ENCODE data around the gene CASK.

Gene CASK, protein sequence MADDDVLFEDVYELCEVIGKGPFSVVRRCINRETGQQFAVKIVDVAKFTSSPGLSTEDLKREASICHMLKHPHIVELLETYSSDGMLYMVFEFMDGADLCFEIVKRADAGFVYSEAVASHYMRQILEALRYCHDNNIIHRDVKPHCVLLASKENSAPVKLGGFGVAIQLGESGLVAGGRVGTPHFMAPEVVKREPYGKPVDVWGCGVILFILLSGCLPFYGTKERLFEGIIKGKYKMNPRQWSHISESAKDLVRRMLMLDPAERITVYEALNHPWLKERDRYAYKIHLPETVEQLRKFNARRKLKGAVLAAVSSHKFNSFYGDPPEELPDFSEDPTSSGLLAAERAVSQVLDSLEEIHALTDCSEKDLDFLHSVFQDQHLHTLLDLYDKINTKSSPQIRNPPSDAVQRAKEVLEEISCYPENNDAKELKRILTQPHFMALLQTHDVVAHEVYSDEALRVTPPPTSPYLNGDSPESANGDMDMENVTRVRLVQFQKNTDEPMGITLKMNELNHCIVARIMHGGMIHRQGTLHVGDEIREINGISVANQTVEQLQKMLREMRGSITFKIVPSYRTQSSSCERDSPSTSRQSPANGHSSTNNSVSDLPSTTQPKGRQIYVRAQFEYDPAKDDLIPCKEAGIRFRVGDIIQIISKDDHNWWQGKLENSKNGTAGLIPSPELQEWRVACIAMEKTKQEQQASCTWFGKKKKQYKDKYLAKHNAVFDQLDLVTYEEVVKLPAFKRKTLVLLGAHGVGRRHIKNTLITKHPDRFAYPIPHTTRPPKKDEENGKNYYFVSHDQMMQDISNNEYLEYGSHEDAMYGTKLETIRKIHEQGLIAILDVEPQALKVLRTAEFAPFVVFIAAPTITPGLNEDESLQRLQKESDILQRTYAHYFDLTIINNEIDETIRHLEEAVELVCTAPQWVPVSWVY

DNA sequence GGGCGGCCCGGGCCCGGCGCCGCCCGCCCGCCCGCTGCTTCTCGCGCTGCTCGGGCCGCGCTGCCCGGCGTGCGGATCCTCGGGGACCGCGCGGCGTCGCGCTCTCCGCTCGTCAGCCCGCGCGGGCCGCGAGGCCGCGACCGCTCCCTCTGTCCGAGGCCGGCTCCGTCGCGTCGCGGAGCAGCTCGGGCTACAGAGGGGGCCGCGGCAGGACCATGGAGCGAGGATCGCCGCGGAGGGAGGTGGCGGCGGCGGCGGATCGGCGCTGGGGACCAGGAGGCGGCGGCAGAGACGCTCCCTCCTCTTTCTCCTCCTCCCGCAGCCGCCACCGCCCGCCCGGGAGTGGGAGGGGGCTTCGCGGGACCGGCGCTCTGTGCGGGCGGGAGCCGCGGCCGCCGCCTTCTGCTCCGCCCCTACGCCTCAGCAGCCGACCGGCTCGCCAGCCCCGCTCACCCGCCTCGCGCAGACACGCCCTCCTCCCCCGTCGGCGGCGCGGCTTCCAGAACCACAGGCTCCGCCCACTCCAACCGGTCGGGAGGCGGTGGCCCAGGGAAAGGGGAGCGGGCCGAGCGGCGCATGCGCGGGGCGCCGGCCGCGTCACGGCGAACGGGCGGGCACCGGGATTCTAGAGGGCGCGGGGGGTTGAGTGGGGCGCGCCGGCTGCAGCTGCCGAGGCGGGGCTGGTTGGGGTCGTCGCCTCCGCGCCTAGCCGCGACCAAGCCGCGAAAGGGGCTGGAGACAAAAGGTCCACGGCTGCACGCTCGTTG is at the start of gene CASK:
TSS of gene CASK (minus strand) at position 344 of the 767 bp plus-strand sequence. CDS start 566 bp downstream, outside the sequence.
- H4K20me1 ChIP-seq (ENCODE audit: insufficient read depth, low read length), result no peaks in the 10 kb centered on the region
- peak; percentile 90 for DNase-seq
- H3K79me2 ChIP-seq (ENCODE audit: low read length), result peaks cover 41% of the 10 kb centered on the region
- peak within 1 kb of the TSS; percentile 84 for H3K4me3 ChIP-seq (ENCODE audit: low read length)
- H3K9me2 ChIP-seq (replicated peaks; ENCODE audit: insufficient read depth, low read length), result no peaks in the 10 kb centered on the region
- no peaks in the 10 kb centered on the region for H3K9me3 ChIP-seq (replicated peaks; ENCODE audit: insufficient read depth, low read length)
- H3K4me2 ChIP-seq (ENCODE audit: low read depth, low read length), result peak within 1 kb of the TSS; percentile 91
- H3K27me3 ChIP-seq (replicated peaks; ENCODE audit: insufficient read depth, low read length), result no peaks in the 10 kb centered on the region
- peak within 1 kb of the TSS; percentile 92 for H2AFZ ChIP-seq (ENCODE audit: low read length)
- H3K27ac ChIP-seq (ENCODE audit: low read length), result peak within 1 kb of the TSS; percentile 38; the same call in 1 of the 2 replicates
- H3K4me1 ChIP-seq (ENCODE audit: low read length), result no peaks in the 10 kb centered on the region
- H3K9ac ChIP-seq (ENCODE audit: low read length), result peak within 1 kb of the TSS; percentile 71
- no peak for TF ChIP-seq EZH2 (optimal IDR thresholded peaks at IDR 0.05; ENCODE audit: low read depth, low read length)
- TF ChIP-seq, protein P1, sequence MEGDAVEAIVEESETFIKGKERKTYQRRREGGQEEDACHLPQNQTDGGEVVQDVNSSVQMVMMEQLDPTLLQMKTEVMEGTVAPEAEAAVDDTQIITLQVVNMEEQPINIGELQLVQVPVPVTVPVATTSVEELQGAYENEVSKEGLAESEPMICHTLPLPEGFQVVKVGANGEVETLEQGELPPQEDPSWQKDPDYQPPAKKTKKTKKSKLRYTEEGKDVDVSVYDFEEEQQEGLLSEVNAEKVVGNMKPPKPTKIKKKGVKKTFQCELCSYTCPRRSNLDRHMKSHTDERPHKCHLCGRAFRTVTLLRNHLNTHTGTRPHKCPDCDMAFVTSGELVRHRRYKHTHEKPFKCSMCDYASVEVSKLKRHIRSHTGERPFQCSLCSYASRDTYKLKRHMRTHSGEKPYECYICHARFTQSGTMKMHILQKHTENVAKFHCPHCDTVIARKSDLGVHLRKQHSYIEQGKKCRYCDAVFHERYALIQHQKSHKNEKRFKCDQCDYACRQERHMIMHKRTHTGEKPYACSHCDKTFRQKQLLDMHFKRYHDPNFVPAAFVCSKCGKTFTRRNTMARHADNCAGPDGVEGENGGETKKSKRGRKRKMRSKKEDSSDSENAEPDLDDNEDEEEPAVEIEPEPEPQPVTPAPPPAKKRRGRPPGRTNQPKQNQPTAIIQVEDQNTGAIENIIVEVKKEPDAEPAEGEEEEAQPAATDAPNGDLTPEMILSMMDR (IDR thresholded peaks at IDR 0.05; ENCODE audit: low read length), result no peak
- H3F3A ChIP-seq (ENCODE audit: insufficient read depth, low read length), result no peaks in the 10 kb centered on the region
- H3K36me3 ChIP-seq (replicated peaks; ENCODE audit: insufficient read depth, low read length), result no peaks in the 10 kb centered on the region

DNA sequence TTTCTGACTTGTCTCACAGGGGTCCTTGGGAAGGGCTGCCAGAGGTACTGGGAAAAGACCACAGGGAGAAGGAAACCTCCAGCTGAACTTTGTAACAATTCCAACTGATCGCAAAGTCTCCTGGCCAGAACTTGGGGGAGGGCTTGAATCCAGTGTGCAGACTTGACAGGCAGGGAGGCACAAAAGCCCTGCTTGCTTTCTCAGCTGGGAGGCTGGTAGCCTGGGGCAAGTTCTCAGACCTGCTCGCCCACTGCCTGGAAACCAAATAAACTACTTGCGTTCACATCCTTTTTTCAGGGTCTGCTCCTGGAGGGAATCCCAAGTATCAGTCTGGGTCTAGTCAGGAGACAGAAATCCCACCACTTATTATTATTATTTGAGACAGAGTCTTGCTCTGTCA is 48.0 kb upstream of the CASK start:
- no peaks in the 10 kb centered on the region for H3K4me1 ChIP-seq (ENCODE audit: low read length)
- H3K27ac ChIP-seq (ENCODE audit: low read length), result no peak overlapping the region
- H3K9ac ChIP-seq (ENCODE audit: low read length), result no peak overlapping the region
- no peaks in the 10 kb centered on the region for H3K9me2 ChIP-seq (replicated peaks; ENCODE audit: insufficient read depth, low read length)
- H3K79me2 ChIP-seq (ENCODE audit: low read length), result no peaks in the 10 kb centered on the region
- H3K36me3 ChIP-seq (replicated peaks; ENCODE audit: insufficient read depth, low read length), result no peaks in the 10 kb centered on the region
- TF ChIP-seq EZH2phosphoT487 (IDR thresholded peaks at IDR 0.05; ENCODE audit: low read length) (no peak), EZH2 (optimal IDR thresholded peaks at IDR 0.05; ENCODE audit: low read depth, low read length) (no peak)
- TF ChIP-seq, protein P1 (IDR thresholded peaks at IDR 0.05; ENCODE audit: low read length), result no peak
- no peak overlapping the region for H2AFZ ChIP-seq (ENCODE audit: low read length)
- H3K9me3 ChIP-seq (replicated peaks; ENCODE audit: insufficient read depth, low read length), result no peaks in the 10 kb centered on the region
- no peaks in the 10 kb centered on the region for H3K27me3 ChIP-seq (replicated peaks; ENCODE audit: insufficient read depth, low read length)
- no peaks in the 10 kb centered on the region for H3F3A ChIP-seq (ENCODE audit: insufficient read depth, low read length)
- no peak overlapping the region for H3K4me3 ChIP-seq (ENCODE audit: low read length)
- DNase-seq, result no peak
- H4K20me1 ChIP-seq (ENCODE audit: insufficient read depth, low read length), result no peaks in the 10 kb centered on the region
- no peak overlapping the region for H3K4me2 ChIP-seq (ENCODE audit: low read depth, low read length)

DNA sequence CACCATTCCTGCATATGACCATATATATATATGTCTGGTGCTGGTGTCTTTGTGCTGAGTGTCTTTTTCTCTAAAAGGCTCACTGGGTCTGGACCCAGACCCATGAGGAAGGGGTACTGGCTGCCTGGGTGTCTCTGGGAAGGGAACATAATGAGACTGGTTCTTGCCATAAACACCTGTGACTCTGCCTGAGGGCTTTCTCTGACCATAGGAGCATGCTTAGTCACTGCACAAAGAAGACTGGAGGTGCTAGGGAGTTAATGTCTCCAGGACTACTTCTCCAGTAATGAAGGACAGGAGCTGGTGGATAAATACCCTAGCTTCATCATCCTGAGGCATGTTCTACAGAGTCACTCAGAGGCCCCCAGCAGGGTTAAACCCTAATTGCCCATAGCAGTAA is 47.1 kb upstream of the CASK start:
- Histone ChIP-seq H3K36me3 (replicated peaks; ENCODE audit: insufficient read depth, low read length) (no peaks in the 10 kb centered on the region), H4K20me1 (ENCODE audit: insufficient read depth, low read length) (no peaks in the 10 kb centered on the region), H3K4me3 (ENCODE audit: low read length) (no peak overlapping the region), H3K79me2 (ENCODE audit: low read length) (no peaks in the 10 kb centered on the region), H3K4me1 (ENCODE audit: low read length) (no peaks in the 10 kb centered on the region), H3K9me2 (replicated peaks; ENCODE audit: insufficient read depth, low read length) (no peaks in the 10 kb centered on the region), H3K27ac (ENCODE audit: low read length) (no peak overlapping the region), H3K9ac (ENCODE audit: low read length) (no peak overlapping the region), H3K4me2 (ENCODE audit: low read depth, low read length) (no peak overlapping the region), H2AFZ (ENCODE audit: low read length) (no peak overlapping the region), H3K9me3 (replicated peaks; ENCODE audit: insufficient read depth, low read length) (no peaks in the 10 kb centered on the region), H3F3A (ENCODE audit: insufficient read depth, low read length) (no peaks in the 10 kb centered on the region), H3K27me3 (replicated peaks; ENCODE audit: insufficient read depth, low read length) (no peaks in the 10 kb centered on the region)
- TF ChIP-seq EZH2 (optimal IDR thresholded peaks at IDR 0.05; ENCODE audit: low read depth, low read length) (no peak), EZH2phosphoT487 (IDR thresholded peaks at IDR 0.05; ENCODE audit: low read length) (no peak)
- TF ChIP-seq, protein P1 (IDR thresholded peaks at IDR 0.05; ENCODE audit: low read length), result no peak
- no peak for DNase-seq
